AG04450 (cell line): ENCODE results near the gene SDCBP2. TPM values are rescaled to one million over a fixed set of nuclear protein-coding genes. Genes with fewer than 3 reads are reported as not detected.

Source experiments
- CTCF ChIA-PET: fragments of 300-600, 350-600 bp; formaldehyde crosslinking; extraction: SDS; loops from one replicate; lab custom pipeline; 2022; ENCODE audit warnings: antibody characterized with exemption, inconsistent platforms; lab: Charles Lee
- POLR2A ChIA-PET: fragments of 350-600 bp; formaldehyde crosslinking; extraction: SDS; loops from one replicate; lab custom pipeline; 2021; ENCODE audit warnings: antibody characterized with exemption, inconsistent platforms; lab: Yijun Ruan, JAX
- DNase-seq: peaks from one replicate; pipeline ENCODE4 v3.0.0-alpha.2; 2011; ENCODE audit warnings: low read depth, low spot score
- H3K27ac ChIP-seq: one replicate; pipeline ENCODE4 v1.5.1; 2012; ENCODE audit warnings: low read depth, low read length, control low read depth
- H3K27me3 ChIP-seq: one replicate; pipeline ENCODE4 v1.6.0; 2012; ENCODE audit warnings: low read length; ENCODE audit not compliant: control insufficient read depth, insufficient read depth
- H3K4me3 ChIP-seq: 2 replicates; pipeline ENCODE4 v1.5.1; 2011; ENCODE audit warnings: mild to moderate bottlenecking, low read depth, low read length, control low read depth
- H3K9me3 ChIP-seq: 2 replicates; pipeline ENCODE4 v1.5.1; 2012; ENCODE audit warnings: low read length; ENCODE audit not compliant: control insufficient read depth, insufficient read depth
- polyA plus RNA-seq: library from polyadenylated mRNA; depleted of rRNA; stranded (reverse); fragments of >200 nt; gene quantifications from 2 replicates; pipeline ENCODE4 v1.2.3, GENCODE V29; 2011
- TF ChIP-seq, protein P1 (sequence below): IDR thresholded peaks from 2 replicates; pipeline ENCODE4 v1.5.1; 2011; ENCODE audit warnings: low read depth, low read length, control low read depth, inconsistent platforms

SDCBP2 gene
- polyA plus RNA-seq, 1 experiment = 2.0 TPM

DNA sequence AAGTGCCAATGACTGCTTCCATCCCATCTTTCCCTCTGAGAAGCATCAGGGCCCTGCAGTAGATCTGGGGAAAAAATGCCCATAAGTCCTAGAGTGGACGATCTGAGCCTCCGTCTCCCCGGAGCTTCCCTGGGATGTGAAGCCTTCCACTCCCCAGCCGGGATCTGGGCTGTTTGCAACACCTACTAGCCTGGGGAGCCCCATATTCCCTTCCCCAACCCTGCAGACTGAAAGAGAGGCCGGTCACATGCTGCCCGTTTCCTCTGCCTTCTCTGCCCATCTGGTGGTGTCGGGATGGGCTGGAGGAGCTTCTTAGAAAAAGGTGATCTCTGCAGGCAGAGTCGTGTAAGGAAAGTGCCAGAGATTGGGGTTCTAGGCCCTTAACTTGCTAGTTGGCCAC is 61.8 kb downstream of the SDCBP2 start:
- Histone ChIP-seq H3K27me3 (no peaks in the 10 kb centered on the region), H3K27ac (no peak overlapping the region), H3K9me3 (0 out of 2 replicates have a peak, but pooled peaks cover 3% of the 10 kb centered on the region), H3K4me3 (peak overlapping the region; percentile 70)
- POLR2A ChIA-PET = interaction anchor here (1.1 kb wide), 1 partner anchor 199 kb away, joined by 3 read pairs; the partner anchor contains the start of gene NSFL1C
- DNase-seq = no peak
- TF ChIP-seq, protein P1, sequence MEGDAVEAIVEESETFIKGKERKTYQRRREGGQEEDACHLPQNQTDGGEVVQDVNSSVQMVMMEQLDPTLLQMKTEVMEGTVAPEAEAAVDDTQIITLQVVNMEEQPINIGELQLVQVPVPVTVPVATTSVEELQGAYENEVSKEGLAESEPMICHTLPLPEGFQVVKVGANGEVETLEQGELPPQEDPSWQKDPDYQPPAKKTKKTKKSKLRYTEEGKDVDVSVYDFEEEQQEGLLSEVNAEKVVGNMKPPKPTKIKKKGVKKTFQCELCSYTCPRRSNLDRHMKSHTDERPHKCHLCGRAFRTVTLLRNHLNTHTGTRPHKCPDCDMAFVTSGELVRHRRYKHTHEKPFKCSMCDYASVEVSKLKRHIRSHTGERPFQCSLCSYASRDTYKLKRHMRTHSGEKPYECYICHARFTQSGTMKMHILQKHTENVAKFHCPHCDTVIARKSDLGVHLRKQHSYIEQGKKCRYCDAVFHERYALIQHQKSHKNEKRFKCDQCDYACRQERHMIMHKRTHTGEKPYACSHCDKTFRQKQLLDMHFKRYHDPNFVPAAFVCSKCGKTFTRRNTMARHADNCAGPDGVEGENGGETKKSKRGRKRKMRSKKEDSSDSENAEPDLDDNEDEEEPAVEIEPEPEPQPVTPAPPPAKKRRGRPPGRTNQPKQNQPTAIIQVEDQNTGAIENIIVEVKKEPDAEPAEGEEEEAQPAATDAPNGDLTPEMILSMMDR = no peak
- CTCF ChIA-PET = interaction anchor here (0.7 to 1.7 kb wide), 2 partner anchors 31 to 201 kb away, joined by 5 read pairs; no protein-coding TSS in a partner anchor

DNA sequence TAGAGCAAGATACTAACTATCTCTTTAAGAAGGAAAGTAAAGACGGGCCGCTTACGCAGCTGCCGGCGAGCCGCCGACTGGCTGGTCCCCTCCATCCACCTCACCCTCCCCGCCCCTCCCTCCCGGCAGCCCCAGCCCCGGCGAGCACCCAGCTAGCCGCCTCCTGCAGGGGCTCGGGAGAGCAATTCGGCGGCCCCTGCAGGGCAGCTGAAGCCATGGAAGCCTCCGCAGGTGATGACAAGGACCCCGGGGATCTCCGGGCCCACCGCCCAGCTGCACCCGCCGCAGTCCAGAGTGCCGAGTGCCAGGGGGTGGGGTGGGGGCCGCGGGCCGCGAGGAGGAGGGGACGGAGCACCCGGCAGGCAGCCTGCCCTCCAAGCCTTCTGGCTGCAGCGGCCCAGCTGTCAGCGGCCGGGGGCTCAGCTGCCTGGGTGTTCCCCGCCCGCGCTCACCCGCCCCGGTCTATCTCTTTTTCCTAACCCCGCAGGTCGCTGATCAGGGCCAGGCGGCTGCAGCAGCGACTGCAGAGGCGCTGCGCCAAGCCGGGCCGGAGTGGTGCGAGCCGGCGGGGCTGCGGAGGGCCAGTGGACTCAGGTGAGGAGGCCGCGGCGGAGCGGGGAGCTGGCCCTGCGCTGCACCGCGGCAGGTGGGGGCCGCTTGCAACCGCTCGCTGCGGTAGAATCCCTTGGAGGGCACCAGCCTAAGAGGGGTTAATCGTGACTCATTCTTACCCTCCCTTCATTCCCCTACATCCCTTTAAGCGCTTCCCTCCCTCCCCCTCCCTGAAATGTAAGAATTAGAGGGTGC is 62.6 kb downstream of the SDCBP2 start, which contains the start of gene SNPH:
TSS of gene SNPH (plus strand) at position 128 of the 807 bp plus-strand sequence. CDS start 29,946 bp downstream, outside the sequence.
- Histone ChIP-seq H3K27me3 (no peaks in the 10 kb centered on the region), H3K27ac (no peak within 1 kb of the TSS), H3K9me3 (0 out of 2 replicates have a peak, but pooled peaks cover 3% of the 10 kb centered on the region), H3K4me3 (peak within 1 kb of the TSS; percentile 70)
- DNase-seq = peak; percentile 48
- ChIA-PET POLR2A (interaction anchor here (0.9 to 1.1 kb wide), 2 partner anchors 24 to 200 kb away, joined by 3 read pairs; partner anchors contain the start of gene NSFL1C), CTCF (interaction anchor here (0.7 to 1.7 kb wide), 5 partner anchors 18 to 202 kb away, joined by 3 to 5 read pairs (median 3); partner anchors contain the start of gene RAD21L1)
- TF ChIP-seq, protein P1 = no peak

DNA sequence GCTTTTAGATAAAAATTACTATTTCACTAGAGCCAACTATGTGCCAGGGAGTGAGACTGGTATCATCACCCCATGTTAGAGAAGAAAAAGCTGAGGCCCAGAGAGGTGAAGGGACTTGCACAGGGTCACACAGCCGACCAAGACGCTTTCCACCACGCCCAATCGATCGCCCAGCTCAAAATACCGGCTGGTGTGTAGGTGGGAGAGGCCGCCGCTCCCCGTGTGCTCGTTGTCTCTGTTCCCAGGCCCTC is 63.1 kb downstream of the SDCBP2 start:
- POLR2A ChIA-PET = interaction anchor here (0.9 kb wide), 1 partner anchor 24 kb away, joined by 3 read pairs; no protein-coding TSS in a partner anchor
- TF ChIP-seq, protein P1 = no peak
- peak overlapping the region; percentile 70 for H3K4me3 ChIP-seq
- H3K9me3 ChIP-seq = 0 out of 2 replicates have a peak, but pooled peaks cover 3% of the 10 kb centered on the region
- no peaks in the 10 kb centered on the region for H3K27me3 ChIP-seq
- CTCF ChIA-PET = interaction anchor here (0.7 to 1.1 kb wide), 3 partner anchors 18 to 171 kb away, joined by 3 read pairs; partner anchors contain the start of gene RAD21L1
- no peak overlapping the region for H3K27ac ChIP-seq
- no peak for DNase-seq

DNA sequence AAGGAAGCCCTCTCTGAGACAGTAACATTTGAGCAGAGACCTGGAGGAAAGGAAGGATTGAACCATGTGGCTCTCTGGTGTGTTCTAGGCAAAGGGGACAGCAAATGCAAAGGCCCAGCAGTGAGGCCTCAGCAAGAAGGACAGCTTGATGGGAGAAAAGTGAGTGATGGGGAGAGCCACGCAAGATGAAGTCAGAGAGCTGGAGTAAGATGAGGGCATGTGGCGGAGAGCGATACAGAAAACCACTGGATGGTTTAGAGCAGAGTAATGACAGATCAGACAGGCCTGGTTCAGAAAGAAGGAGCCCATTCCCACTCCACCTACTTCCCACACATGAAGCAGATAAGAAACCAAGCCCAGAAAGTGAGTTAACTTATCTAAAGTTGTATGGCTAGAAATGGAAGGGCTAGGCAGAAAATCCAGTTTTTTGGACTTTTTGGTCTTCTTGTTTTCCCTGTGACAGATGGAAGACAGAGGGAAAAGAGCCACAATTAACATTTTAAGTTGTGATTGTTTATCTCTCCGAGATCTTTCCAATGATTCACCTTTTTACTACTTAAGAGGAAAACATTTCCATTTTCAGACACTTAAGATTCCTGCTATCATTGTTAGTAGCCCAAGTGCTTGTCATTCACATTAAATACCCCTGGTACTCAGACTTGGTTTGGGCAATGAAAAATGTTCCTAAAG is 63.6 kb downstream of the SDCBP2 start:
- Histone ChIP-seq H3K9me3 (0 out of 2 replicates have a peak, but pooled peaks cover 3% of the 10 kb centered on the region), H3K27ac (no peak overlapping the region), H3K27me3 (no peaks in the 10 kb centered on the region), H3K4me3 (peak overlapping the region; percentile 70)
- no peak for DNase-seq
- POLR2A ChIA-PET = interaction anchor here (0.9 kb wide), 1 partner anchor 23 kb away, joined by 3 read pairs; no protein-coding TSS in a partner anchor
- CTCF ChIA-PET = interaction anchor here (0.7 to 1.1 kb wide), 3 partner anchors 17 to 172 kb away, joined by 3 read pairs; partner anchors contain the start of gene RAD21L1
- TF ChIP-seq, protein P1 = no peak
